Stimulated activated naive CD8-positive, alpha-beta T cell treated with anti-CD3 and anti-CD28 coated beads, Interleukin-15, amount 100 ng/mL, for 72 hours (primary cell): Measurements from ENCODE around the gene MINDY1.

Experiments used
- ATAC-seq: fragments of 150-1000 bp; cut with Tn5 transposase; 2 replicates; pipeline ENCODE4 v1.10.0; 2021; ENCODE audit warnings: mild to moderate bottlenecking, moderate library complexity
- DNase-seq, 2 donors: peaks; one replicate each; pipeline ENCODE4 v3.0.0; 2021 to 2022
- H3K27ac Mint-ChIP-seq, 2 donors: one replicate each; pipeline ENCODE4 v1.8.0; 2022; ENCODE audit warnings: mild to moderate bottlenecking in 2 of 2, mixed read lengths in 2 of 2, moderate library complexity in 2 of 2
- H3K27me3 Mint-ChIP-seq: one replicate; pipeline ENCODE4 v1.8.0; 2022; ENCODE audit warnings: mixed read lengths
- H3K4me1 Mint-ChIP-seq: one replicate; pipeline ENCODE4 v1.8.0; 2022; ENCODE audit warnings: mild to moderate bottlenecking, mixed read lengths
- H3K4me3 Mint-ChIP-seq, 2 donors: one replicate each; pipeline ENCODE4 v1.8.0; 2022; ENCODE audit warnings: mild to moderate bottlenecking in 2 of 2, mixed read lengths in 2 of 2, moderate library complexity in 1 of 2
- H3K9me3 Mint-ChIP-seq, 2 donors: one replicate each; pipeline ENCODE4 v1.8.0; 2022; ENCODE audit warnings: mixed read lengths in 2 of 2

Gene MINDY1

DNA sequence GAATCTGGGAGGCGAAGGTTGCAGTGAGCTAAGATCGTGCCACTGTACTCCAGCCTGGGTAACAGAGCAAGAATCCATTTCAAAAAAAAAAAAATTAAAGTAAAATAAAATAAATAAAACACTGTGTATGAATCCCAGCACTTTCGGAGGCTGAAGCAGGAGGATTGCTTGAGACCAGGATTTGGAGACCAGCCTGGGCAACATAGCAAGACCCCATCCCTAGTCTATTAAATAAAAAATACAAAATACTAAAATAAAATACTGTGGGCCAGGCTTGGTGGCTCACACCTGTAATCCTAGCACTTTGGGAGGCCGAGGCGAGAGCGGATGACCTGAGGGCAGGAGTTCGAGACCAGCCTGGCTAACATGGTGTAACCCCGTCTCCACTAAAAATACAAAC, 25.5 kb upstream of the MINDY1 start:
- H3K9me3 Mint-ChIP-seq: no peaks in the 10 kb centered on the region
- DNase-seq: no peak
- no peak overlapping the region for H3K4me3 Mint-ChIP-seq
- H3K27ac Mint-ChIP-seq: no peak overlapping the region
- H3K4me1 Mint-ChIP-seq: no peaks in the 10 kb centered on the region
- no peak for ATAC-seq
- no peaks in the 10 kb centered on the region for H3K27me3 Mint-ChIP-seq

- Mint-ChIP-seq H3K9me3 (no peaks in the 10 kb centered on the region), H3K27me3 (no peaks in the 10 kb centered on the region), H3K4me1 (peaks cover 14% of the 10 kb centered on the region), H3K27ac (no peak overlapping the region), H3K4me3 (no peak overlapping the region)
- ATAC-seq (no peak), DNase-seq (no peak)
Observed at GRCh38 chr1:151026460-151026859, 19.8 kb upstream of the MINDY1 start.

- peak; percentile 100 for ATAC-seq
- DNase-seq: peak; percentile 78 to 80
- H3K27me3 Mint-ChIP-seq: no peaks in the 10 kb centered on the region
- H3K4me3 Mint-ChIP-seq: peak overlapping the region; percentile 50 to 61
- H3K27ac Mint-ChIP-seq: peak overlapping the region in 1 of 2 donors; percentile 27
- H3K9me3 Mint-ChIP-seq: no peaks in the 10 kb centered on the region
- peaks cover 14% of the 10 kb centered on the region for H3K4me1 Mint-ChIP-seq
Observed at GRCh38 chr1:151024540-151025146, 17.9 kb upstream of the MINDY1 start.

DNA sequence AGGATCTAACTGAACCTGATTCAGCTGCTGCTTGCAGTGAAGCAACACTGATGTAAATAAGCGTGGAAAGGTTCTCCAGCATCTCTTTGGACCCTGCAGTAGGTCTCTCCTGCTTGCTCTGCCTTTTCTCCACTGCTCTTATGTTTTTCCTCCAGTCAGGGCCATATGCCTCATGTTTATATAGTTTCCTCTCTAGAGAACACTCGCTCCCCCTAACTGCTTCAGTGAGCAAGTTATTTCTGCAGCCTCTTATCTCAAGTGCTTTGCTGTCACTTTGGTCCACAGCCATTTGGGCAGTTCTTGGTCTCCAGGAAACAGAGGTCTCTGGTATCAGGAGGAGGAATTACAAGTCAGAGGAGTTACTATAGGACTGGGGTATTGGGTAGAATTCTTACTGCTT, 6.8 kb upstream of the MINDY1 start:
- Mint-ChIP-seq H3K4me3 (no peak overlapping the region), H3K27me3 (no peaks in the 10 kb centered on the region), H3K9me3 (no peaks in the 10 kb centered on the region), H3K27ac (peak overlapping the region; percentile 5 to 42), H3K4me1 (peaks cover 48% of the 10 kb centered on the region)
- ATAC-seq (no peak), DNase-seq (no peak)

- no peak overlapping the region for H3K27ac Mint-ChIP-seq
- no peak overlapping the region for H3K4me3 Mint-ChIP-seq
- H3K27me3 Mint-ChIP-seq: no peaks in the 10 kb centered on the region
- ATAC-seq: no peak
- H3K9me3 Mint-ChIP-seq: no peaks in the 10 kb centered on the region
- H3K4me1 Mint-ChIP-seq: peaks cover 52% of the 10 kb centered on the region
- DNase-seq: no peak
Observed at GRCh38 chr1:151012684-151013471, 6.2 kb upstream of the MINDY1 start.

DNA sequence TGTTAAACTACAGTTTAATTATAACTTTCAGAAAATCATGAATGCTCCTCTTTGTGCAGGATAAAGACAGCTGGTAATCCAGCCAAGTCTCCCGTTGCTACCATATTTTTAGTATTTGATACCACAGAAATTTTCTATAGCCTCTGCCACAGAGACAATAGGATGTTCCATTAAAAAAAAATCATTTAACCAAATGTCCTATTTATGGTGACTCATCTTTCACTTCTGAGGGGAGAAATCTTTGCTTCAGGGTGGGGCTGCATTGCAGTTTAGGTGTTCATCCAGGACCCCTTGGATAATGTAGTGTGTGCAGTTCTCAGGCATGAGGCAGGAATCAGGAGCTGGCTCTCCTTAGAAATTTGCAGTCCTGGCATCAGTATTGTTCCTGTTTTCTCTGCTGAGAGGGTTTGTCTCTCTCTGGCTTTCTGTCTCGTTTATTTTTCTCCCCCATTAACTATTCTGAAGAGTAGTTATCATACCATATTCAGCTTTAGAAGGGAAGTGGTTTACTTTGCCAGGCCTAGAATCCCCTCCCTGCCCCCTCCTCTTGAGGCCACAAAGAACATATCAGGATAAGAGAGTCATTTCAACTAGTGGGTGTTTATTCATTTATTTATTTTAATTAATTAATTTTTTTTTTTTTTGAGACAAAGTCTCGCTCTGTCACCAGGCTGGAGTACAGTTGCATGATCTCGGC, 4.6 kb upstream of the MINDY1 start:
- Mint-ChIP-seq H3K9me3 (no peaks in the 10 kb centered on the region), H3K4me3 (peak overlapping the region; percentile 45 to 46), H3K27ac (peak overlapping the region in 1 of 2 donors; percentile 75), H3K4me1 (peaks cover 68% of the 10 kb centered on the region), H3K27me3 (no peaks in the 10 kb centered on the region)
- ATAC-seq (no peak), DNase-seq (no peak)

GRCh38 chr1:151010346-151010726, 3.6 kb upstream of the MINDY1 start:
- peaks cover 76% of the 10 kb centered on the region for H3K4me1 Mint-ChIP-seq
- no peaks in the 10 kb centered on the region for H3K27me3 Mint-ChIP-seq
- DNase-seq: no peak

DNA sequence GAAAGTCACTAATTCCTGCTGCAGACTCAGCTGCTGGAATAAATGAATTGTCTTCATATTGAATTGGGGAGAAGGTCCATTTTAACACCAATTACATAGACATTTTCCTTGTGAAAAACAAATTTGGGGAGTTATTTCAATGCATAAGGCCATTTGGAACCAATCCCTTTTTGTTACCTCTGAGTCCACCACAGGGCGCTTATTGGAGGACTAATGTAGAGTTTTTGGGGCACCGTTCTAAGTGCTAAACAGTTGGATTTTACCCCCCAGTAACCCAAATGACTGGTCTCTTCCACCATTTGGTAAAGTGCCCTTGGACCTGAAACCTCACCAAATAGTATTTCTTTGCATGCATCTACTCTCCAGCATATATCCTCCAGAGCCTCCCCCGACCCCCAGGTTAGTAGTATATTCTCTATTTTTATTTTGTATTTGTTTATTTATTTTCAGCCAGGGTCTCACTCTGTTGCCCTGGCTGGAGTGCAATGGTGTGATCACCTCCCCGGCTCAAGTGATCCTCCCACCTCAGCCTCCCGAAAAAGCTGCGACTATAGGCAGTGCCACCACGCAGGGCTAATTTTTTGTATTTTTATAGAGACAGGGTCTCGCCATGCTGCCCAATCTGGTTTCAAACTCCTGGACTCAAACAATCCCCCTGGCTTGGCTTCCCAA, 3.1 kb upstream of the MINDY1 start:
- peaks cover 81% of the 10 kb centered on the region for H3K4me1 Mint-ChIP-seq
- DNase-seq (no peak), ATAC-seq (no peak)
- H3K9me3 Mint-ChIP-seq: no peaks in the 10 kb centered on the region
- H3K4me3 Mint-ChIP-seq: peak overlapping the region; percentile 98 to 100
- no peaks in the 10 kb centered on the region for H3K27me3 Mint-ChIP-seq
- H3K27ac Mint-ChIP-seq: no peak overlapping the region

More at GRCh38 chr1:151010346-151010726, 3.6 kb upstream of the MINDY1 start:
- H3K27ac Mint-ChIP-seq: no peak overlapping the region
- no peak for ATAC-seq
- H3K9me3 Mint-ChIP-seq: no peaks in the 10 kb centered on the region
- H3K4me3 Mint-ChIP-seq: peak overlapping the region; percentile 31 to 100

DNA sequence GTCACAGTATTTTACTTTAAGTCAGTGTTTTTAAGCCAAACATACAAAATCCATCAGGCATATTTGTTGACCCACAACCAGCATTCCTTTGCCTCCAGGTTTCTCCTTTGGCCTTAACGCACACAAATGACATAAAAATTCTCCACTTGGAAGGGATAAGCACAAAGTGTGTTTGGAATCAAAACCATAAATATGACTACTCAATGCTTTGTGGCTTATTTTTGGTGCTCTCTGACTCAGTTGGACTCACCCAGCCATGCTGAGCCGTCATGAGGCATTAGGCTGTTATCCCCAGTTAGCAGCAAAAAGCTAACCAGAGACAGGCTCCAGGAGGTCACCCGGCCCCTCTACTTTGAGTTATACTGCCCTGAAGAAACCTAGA, 2.5 kb upstream of the MINDY1 start:
- Mint-ChIP-seq H3K9me3 (no peaks in the 10 kb centered on the region), H3K27me3 (no peaks in the 10 kb centered on the region), H3K4me1 (peaks cover 88% of the 10 kb centered on the region), H3K4me3 (peak overlapping the region; percentile 98 to 100), H3K27ac (peak overlapping the region; percentile 98 to 99)
- DNase-seq (no peak), ATAC-seq (no peak)

- H3K4me1 Mint-ChIP-seq: peaks cover 92% of the 10 kb centered on the region
- peak within 1 kb of the TSS; percentile 98 to 100 for H3K4me3 Mint-ChIP-seq
- no peaks in the 10 kb centered on the region for H3K27me3 Mint-ChIP-seq
- ATAC-seq: peak; percentile 89
- DNase-seq: peak; percentile 92 to 95
- H3K27ac Mint-ChIP-seq: peak within 1 kb of the TSS; percentile 98 to 99
- no peaks in the 10 kb centered on the region for H3K9me3 Mint-ChIP-seq
Observed at GRCh38 chr1:151008244-151009205, 1.8 kb upstream of the MINDY1 start, which contains the start of gene PRUNE1. PRUNE1 (plus strand) TSS chr1:151008449; CDS start chr1:151008633, 184 bp downstream.

GRCh38 chr1:151007853-151008243, 1.1 kb upstream of the MINDY1 start:
- Mint-ChIP-seq H3K4me3 (peak overlapping the region; percentile 98 to 100), H3K9me3 (no peaks in the 10 kb centered on the region), H3K27ac (peak overlapping the region; percentile 98 to 99), H3K27me3 (no peaks in the 10 kb centered on the region), H3K4me1 (peaks cover 93% of the 10 kb centered on the region)
- ATAC-seq (no peak), DNase-seq (no peak)

DNA sequence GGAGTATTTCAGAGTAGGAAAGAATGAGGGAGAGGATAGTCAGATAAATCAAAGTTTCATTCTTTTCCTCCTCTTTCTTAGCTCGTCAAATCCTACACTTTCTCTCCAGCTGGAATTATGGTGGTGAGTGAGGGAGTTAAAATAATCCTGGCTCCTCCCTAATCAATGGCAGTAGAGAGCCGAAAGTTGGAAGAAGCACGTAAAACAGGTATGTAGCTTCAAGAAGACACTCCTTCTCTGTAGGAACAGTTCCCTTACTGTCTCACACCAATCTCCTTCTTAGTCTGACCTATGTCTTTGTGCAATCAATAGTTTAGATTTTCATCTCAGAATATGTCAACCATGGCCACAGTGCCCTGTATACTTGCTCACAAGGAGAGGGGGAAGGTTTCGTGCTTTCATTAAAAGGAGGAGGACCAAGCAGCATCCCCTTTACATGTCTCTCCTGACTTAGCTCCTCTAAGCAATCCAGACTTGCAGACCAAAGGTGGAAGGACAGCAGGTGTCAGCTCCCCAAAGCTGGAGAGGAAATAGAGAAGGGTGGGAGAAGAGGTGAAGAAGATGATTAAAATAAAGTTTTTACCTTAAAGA, 878 bp downstream of the MINDY1 start:
- peak overlapping the region; percentile 98 to 100 for H3K4me3 Mint-ChIP-seq
- H3K27ac Mint-ChIP-seq: peak overlapping the region; percentile 98 to 99
- peaks cover 96% of the 10 kb centered on the region for H3K4me1 Mint-ChIP-seq
- H3K9me3 Mint-ChIP-seq: no peaks in the 10 kb centered on the region
- no peak for DNase-seq
- no peaks in the 10 kb centered on the region for H3K27me3 Mint-ChIP-seq
- ATAC-seq: no peak

- ATAC-seq (no peak), DNase-seq (no peak)
- Mint-ChIP-seq H3K9me3 (no peaks in the 10 kb centered on the region), H3K4me3 (peak overlapping the region; percentile 39 to 66), H3K4me1 (peaks cover 88% of the 10 kb centered on the region), H3K27ac (peak overlapping the region in 1 of 2 donors; percentile 30), H3K27me3 (no peaks in the 10 kb centered on the region)
Observed at GRCh38 chr1:151003180-151003579, 3.5 kb downstream of the MINDY1 start.

DNA sequence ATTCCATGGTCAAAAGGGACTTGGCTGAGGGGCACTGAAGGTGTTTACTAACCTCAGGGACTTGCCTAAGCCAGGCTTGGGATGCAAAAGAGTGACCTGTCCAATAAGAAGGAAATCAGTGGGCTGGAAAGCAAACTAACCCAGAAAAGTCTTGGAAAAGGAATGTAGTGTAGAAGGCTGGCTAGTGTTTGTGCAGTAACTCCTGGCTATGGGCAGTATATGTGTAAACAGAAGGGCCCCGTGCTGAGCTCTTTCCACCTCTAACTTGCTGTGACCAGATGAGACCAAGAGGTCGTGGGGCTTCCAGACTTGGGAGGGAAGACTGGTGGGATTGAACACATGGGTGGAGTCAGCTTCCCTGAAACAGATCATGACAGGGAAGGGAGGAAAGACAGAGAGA, 4.1 kb downstream of the MINDY1 start:
- Mint-ChIP-seq H3K27ac (peak overlapping the region; percentile 79 to 93), H3K9me3 (no peaks in the 10 kb centered on the region), H3K4me3 (peak overlapping the region; percentile 39 to 66), H3K27me3 (no peaks in the 10 kb centered on the region), H3K4me1 (peaks cover 84% of the 10 kb centered on the region)
- ATAC-seq (no peak), DNase-seq (no peak)
